HG02870 (cell line): ENCODE data around the gene RPS21.

ENCODE experiments used
- ATAC-seq: cut with Tn5 transposase; IDR thresholded peaks from one replicate; pipeline ENCODE4 v1.9.1; 2021; ENCODE audit warnings: mild to moderate bottlenecking, moderate library complexity; ENCODE audit not compliant: unreplicated experiment

Gene RPS21

GRCh38 chr20:62386383-62387218 is at the start of gene RPS21:
TSS of gene RPS21 (plus strand) at chr20:62387103. CDS start at chr20:62387339, 236 bp downstream.
- peak; percentile 64 for ATAC-seq

GRCh38 chr20:62337558-62338293 is 49.2 kb upstream of the RPS21 start:
- ATAC-seq = no peak

- ATAC-seq = no peak
These were observed 48.6 kb upstream of the RPS21 start for GRCh38 chr20:62338294-62338620.

GRCh38 chr20:62339647-62340062 is 47.2 kb upstream of the RPS21 start:
- peak; percentile 70 for ATAC-seq

GRCh38 chr20:62342910-62343309 is 44.0 kb upstream of the RPS21 start:
- no peak for ATAC-seq

- no peak for ATAC-seq
These were observed 42.8 kb upstream of the RPS21 start for GRCh38 chr20:62344092-62344491.

GRCh38 chr20:62344782-62345181 is 42.1 kb upstream of the RPS21 start:
- no peak for ATAC-seq

GRCh38 chr20:62345681-62346370 is 41.1 kb upstream of the RPS21 start:
- no peak for ATAC-seq

GRCh38 chr20:62346398-62347150 is 40.3 kb upstream of the RPS21 start:
- ATAC-seq = no peak

- no peak for ATAC-seq
These were observed 39.8 kb upstream of the RPS21 start for GRCh38 chr20:62347151-62347404.

GRCh38 chr20:62347445-62347844 is 39.5 kb upstream of the RPS21 start:
- no peak for ATAC-seq

GRCh38 chr20:62348604-62349003 is 38.3 kb upstream of the RPS21 start:
- ATAC-seq = no peak

GRCh38 chr20:62349556-62350097 is 37.3 kb upstream of the RPS21 start:
- no peak for ATAC-seq

GRCh38 chr20:62350098-62350628 is 36.7 kb upstream of the RPS21 start:
- no peak for ATAC-seq

- no peak for ATAC-seq
These were observed 36.1 kb upstream of the RPS21 start for GRCh38 chr20:62350629-62351422.

GRCh38 chr20:62351469-62352401 is 35.2 kb upstream of the RPS21 start:
- no peak for ATAC-seq

GRCh38 chr20:62352402-62353288 is 34.3 kb upstream of the RPS21 start:
- ATAC-seq = no peak
